Cardiac muscle cell (in vitro differentiated cells and primary cell): ENCODE measurements around the gene SLC37A1. TPM values are rescaled to one million over a fixed set of nuclear protein-coding genes. Genes with fewer than 3 reads are reported as not detected.

Source experiments
- DNase-seq, 2 donors: peaks; one replicate each; pipeline versions ENCODE4 v3.0.0 to v3.0.0-alpha.2; 2010 to 2017; ENCODE audit warnings: low read depth in 1 of 2, low spot score in 1 of 2
- H3K27ac ChIP-seq: fragments of 200-600 bp; sonication (generic); 2 replicates; pipeline ENCODE4 v1.5.1; 2016
- H3K27me3 ChIP-seq: fragments of 200-600 bp; sonication (generic); 2 replicates; pipeline ENCODE4 v1.6.0; 2016; ENCODE audit warnings: control low read depth
- H3K36me3 ChIP-seq: fragments of 200-600 bp; sonication (generic); 2 replicates; pipeline ENCODE4 v1.5.1; 2016; ENCODE audit warnings: control low read depth
- H3K4me1 ChIP-seq: fragments of 200-600 bp; sonication (generic); 2 replicates; pipeline ENCODE4 v1.8.1; 2017; ENCODE audit warnings: low read depth, mild to moderate bottlenecking, mixed run types
- H3K4me3 ChIP-seq: fragments of 200-600 bp; sonication (generic); 2 replicates; pipeline ENCODE4 v1.5.1; 2016; ENCODE audit warnings: mild to moderate bottlenecking
- H3K9me3 ChIP-seq: fragments of 200-600 bp; sonication (generic); 2 replicates; pipeline ENCODE4 v1.5.1; 2017; ENCODE audit warnings: low read depth, mild to moderate bottlenecking, control low read depth
- CTCF ChIP-seq: IDR thresholded peaks from 2 replicates; pipeline ENCODE4 v1.5.1; 2012; ENCODE audit warnings: low read depth, mild to moderate bottlenecking, low read length
- polyA plus RNA-seq: library from polyadenylated mRNA; unstranded; fragments of >200 nt; fragmentation: Nextera tagmentation; extraction: Ambion mirVana; gene quantifications from 2 replicates; pipeline ENCODE4 v1.2.1, GENCODE V29; 2016
- total RNA-seq: library from RNA; depleted of rRNA; stranded (reverse); fragments of >200 nt; gene quantifications from 2 replicates; pipeline ENCODE4 v1.2.3, GENCODE V29; 2016

The SLC37A1 gene
- total and polyA plus RNA-seq, 2 experiments from 2014 or later: 3.5 to 8.4 TPM

- no peaks in the 10 kb centered on the region for H3K9me3 ChIP-seq
- H3K4me1 ChIP-seq: no peaks in the 10 kb centered on the region
- H3K27me3 ChIP-seq: no peaks in the 10 kb centered on the region
- no peaks in the 10 kb centered on the region for H3K36me3 ChIP-seq
- DNase-seq: no peak
- TF ChIP-seq CTCF: no peak
- H3K27ac ChIP-seq: no peak overlapping the region
- no peak overlapping the region for H3K4me3 ChIP-seq
Observed at GRCh38 chr21:42595283-42596187, 81.9 kb downstream of the SLC37A1 start.

- Histone ChIP-seq H3K4me1 (no peaks in the 10 kb centered on the region), H3K36me3 (no peaks in the 10 kb centered on the region), H3K27ac (no peak overlapping the region), H3K27me3 (no peaks in the 10 kb centered on the region), H3K4me3 (no peak overlapping the region), H3K9me3 (no peaks in the 10 kb centered on the region)
- no peak for TF ChIP-seq CTCF
- DNase-seq: no peak
Observed at GRCh38 chr21:42596657-42597056, 83.0 kb downstream of the SLC37A1 start.

- DNase-seq: no peak
- Histone ChIP-seq H3K4me3 (no peak overlapping the region), H3K27ac (no peak overlapping the region), H3K9me3 (no peaks in the 10 kb centered on the region), H3K4me1 (no peaks in the 10 kb centered on the region), H3K36me3 (no peaks in the 10 kb centered on the region), H3K27me3 (no peaks in the 10 kb centered on the region)
- TF ChIP-seq CTCF: no peak
Observed at GRCh38 chr21:42597487-42598158, 84.0 kb downstream of the SLC37A1 start.

GRCh38 chr21:42598159-42598735, 84.6 kb downstream of the SLC37A1 start:
- no peaks in the 10 kb centered on the region for H3K9me3 ChIP-seq
- TF ChIP-seq CTCF: no peak
- H3K4me1 ChIP-seq: no peaks in the 10 kb centered on the region
- no peaks in the 10 kb centered on the region for H3K27me3 ChIP-seq
- H3K27ac ChIP-seq: no peak overlapping the region
- no peaks in the 10 kb centered on the region for H3K36me3 ChIP-seq
- DNase-seq: no peak
- H3K4me3 ChIP-seq: no peak overlapping the region

GRCh38 chr21:42599486-42599885, 85.8 kb downstream of the SLC37A1 start:
- TF ChIP-seq CTCF: no peak
- no peak for DNase-seq

More at GRCh38 chr21:42599486-42599885, 85.8 kb downstream of the SLC37A1 start:
- no peaks in the 10 kb centered on the region for H3K4me1 ChIP-seq
- no peaks in the 10 kb centered on the region for H3K36me3 ChIP-seq
- H3K4me3 ChIP-seq: no peak overlapping the region
- H3K9me3 ChIP-seq: no peaks in the 10 kb centered on the region
- H3K27me3 ChIP-seq: no peaks in the 10 kb centered on the region
- no peak overlapping the region for H3K27ac ChIP-seq
